Stomach (tissue), 4 donors: Measurements from ENCODE around the gene GJA3.

Experiments used
- CTCF ChIP-seq, 7 experiments: fragments of 450-650 bp in 4 of 7; fragments of 200-600 bp in 3 of 7; sonication (generic) in 3 of 7; IDR thresholded peaks; one replicate each; pipeline ENCODE4 v1.5.1; 2016 to 2019; ENCODE audit warnings: antibody characterized with exemption in 7 of 7, control low read depth in 2 of 7, mild to moderate bottlenecking in 1 of 7
- POLR2A ChIP-seq, 4 donors: fragments of 450-650 bp; IDR thresholded peaks; one replicate each; pipeline ENCODE4 v1.6.1; 2016; ENCODE audit warnings: antibody characterized with exemption in 4 of 4, control low read depth in 2 of 4, mild to moderate bottlenecking in 1 of 4, moderate library complexity in 1 of 4
- POLR2AphosphoS5 ChIP-seq, 3 donors: sonication (generic); formaldehyde crosslinking; IDR thresholded peaks; one replicate each; pipeline ENCODE4 v1.6.1; 2016; ENCODE audit warnings: antibody characterized with exemption in 3 of 3

GRCh38 chr13:20192158-20192835 lies 31.4 kb upstream of the GJA3 start:
- TF ChIP-seq CTCF (IDR thresholded peaks at IDR 0.05) (no peak), POLR2A (IDR thresholded peaks at IDR 0.05) (no peak), POLR2AphosphoS5 (IDR thresholded peaks at IDR 0.05) (no peak)
